Measurements from ENCODE around the gene PLCB4.

DNA sequence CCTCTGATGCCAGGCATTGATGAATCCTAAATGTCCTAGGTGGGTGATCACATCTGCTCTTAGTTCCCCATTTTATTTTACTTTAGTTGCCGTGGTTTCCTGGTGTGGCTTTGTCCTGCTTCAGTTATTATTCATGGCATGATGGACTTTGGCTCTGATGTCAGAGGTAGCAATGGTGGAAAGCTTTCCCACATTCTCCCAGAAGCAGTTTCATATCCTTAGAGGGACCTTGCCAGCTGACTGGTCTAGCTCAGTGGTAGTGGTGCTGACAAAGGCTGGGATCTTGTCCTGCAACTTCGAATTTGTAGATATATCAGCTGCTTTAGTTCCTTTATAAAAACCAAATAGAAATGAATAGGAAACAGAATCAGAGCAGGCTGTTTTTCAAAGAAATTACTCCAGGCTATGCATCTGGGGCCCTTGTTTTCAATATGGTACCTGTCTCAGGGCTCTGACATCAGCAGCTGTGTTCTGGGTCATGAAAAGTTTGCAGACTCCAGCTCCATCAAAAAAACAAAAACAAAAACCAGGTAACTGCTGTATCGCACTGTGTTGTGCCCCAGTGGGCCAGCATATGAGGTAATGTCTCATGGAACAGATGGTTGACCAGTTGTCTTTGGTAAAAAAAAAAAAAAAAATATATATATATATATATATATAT lies 133.7 kb downstream of the PLCB4 start:
- TF ChIP-seq, protein P1, sequence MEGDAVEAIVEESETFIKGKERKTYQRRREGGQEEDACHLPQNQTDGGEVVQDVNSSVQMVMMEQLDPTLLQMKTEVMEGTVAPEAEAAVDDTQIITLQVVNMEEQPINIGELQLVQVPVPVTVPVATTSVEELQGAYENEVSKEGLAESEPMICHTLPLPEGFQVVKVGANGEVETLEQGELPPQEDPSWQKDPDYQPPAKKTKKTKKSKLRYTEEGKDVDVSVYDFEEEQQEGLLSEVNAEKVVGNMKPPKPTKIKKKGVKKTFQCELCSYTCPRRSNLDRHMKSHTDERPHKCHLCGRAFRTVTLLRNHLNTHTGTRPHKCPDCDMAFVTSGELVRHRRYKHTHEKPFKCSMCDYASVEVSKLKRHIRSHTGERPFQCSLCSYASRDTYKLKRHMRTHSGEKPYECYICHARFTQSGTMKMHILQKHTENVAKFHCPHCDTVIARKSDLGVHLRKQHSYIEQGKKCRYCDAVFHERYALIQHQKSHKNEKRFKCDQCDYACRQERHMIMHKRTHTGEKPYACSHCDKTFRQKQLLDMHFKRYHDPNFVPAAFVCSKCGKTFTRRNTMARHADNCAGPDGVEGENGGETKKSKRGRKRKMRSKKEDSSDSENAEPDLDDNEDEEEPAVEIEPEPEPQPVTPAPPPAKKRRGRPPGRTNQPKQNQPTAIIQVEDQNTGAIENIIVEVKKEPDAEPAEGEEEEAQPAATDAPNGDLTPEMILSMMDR (IDR thresholded peaks at IDR 0.05) = no peak
- no peak for TF ChIP-seq POLR2A (IDR thresholded peaks at IDR 0.05)

Measured in adrenal gland (tissue), 5 donors.